A549 treated with Mapracorat at 1 μM for 4 hours (cell line): Measurements from ENCODE around the gene USP17L17. TPM values are rescaled to one million over a fixed set of nuclear protein-coding genes. Genes with fewer than 3 reads are reported as not detected.

Experiments
- total RNA-seq: library from RNA; stranded (reverse); fragments of 200-300 nt; extraction: Qiagen RNA extraction; gene quantifications from 5 replicates; pipeline ENCODE4 v1.2.3, GENCODE V29; 2022

The USP17L17 gene, protein sequence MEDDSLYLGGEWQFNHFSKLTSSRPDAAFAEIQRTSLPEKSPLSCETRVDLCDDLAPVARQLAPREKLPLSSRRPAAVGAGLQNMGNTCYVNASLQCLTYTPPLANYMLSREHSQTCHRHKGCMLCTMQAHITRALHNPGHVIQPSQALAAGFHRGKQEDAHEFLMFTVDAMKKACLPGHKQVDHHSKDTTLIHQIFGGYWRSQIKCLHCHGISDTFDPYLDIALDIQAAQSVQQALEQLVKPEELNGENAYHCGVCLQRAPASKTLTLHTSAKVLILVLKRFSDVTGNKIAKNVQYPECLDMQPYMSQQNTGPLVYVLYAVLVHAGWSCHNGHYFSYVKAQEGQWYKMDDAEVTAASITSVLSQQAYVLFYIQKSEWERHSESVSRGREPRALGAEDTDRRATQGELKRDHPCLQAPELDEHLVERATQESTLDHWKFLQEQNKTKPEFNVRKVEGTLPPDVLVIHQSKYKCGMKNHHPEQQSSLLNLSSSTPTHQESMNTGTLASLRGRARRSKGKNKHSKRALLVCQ
- not detected in 5 replicates for total RNA-seq

DNA sequence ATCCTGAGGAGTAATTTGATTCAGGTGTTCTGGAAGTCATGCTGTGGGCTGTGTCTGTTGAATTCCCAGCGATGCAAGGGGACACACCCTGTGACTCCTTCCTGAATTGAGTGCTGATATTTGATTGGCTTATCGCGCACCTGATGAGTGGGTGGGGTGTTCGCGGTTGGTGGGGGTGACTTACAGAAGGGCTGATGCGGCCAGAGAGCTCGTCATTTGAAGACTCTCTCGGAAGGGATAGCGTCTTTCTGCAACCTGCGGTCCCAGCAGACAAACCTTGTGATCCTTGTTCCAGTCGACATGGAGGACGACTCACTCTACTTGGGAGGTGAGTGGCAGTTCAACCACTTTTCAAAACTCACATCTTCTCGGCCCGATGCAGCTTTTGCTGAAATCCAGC is at the start of gene USP17L17:
USP17L17 (plus strand) TSS at position 301 of the 400 bp plus-strand sequence; CDS start at position 301, 0 bp downstream.

DNA sequence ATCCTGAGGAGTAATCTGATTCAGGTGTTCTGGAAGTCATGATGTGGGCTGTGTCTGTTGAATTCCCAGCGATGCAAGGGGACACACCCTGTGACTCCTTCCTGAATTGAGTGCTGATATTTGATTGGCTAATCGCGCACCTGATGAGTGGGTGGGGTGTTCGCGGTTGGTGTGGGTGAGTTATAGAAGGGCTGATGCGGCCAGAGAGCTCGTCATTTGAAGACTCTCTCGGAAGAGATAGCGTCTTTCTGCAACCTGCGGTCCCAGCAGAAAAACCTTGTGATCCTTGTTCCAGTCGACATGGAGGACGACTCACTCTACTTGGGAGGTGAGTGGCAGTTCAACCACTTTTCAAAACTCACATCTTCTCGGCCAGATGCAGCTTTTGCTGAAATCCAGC is 33.3 kb upstream of the USP17L17 start, which contains the start of gene USP17L10:
USP17L10 (plus strand) TSS at position 301 of the 400 bp plus-strand sequence; CDS start at position 301, 0 bp downstream.

DNA sequence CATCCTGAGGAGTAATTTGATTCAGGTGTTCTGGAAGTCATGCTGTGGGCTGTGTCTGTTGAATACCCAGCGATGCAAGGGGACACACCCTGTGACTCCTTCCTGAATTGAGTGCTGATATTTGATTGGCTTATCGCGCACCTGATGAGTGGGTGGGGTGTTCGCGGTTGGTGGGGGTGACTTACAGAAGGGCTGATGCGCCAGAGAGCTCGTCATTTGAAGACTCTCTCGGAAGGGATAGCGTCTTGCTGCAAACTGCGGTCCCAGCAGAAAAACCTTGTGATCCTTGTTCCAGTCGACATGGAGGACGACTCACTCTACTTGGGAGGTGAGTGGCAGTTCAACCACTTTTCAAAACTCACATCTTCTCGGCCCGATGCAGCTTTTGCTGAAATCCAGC is 28.6 kb upstream of the USP17L17 start, which contains the start of gene USP17L11:
USP17L11 (plus strand) TSS at position 301 of the 400 bp plus-strand sequence; CDS start at position 301, 0 bp downstream.

GRCh38 chr4:9219852-9220251 is 23.8 kb upstream of the USP17L17 start, which contains the start of gene USP17L12:
TSS of gene USP17L12 (plus strand) at chr4:9220152. CDS start at chr4:9220152, 0 bp downstream.

GRCh38 chr4:9224596-9224995 is 19.1 kb upstream of the USP17L17 start, which contains the start of gene USP17L13:
TSS of gene USP17L13 (plus strand) at chr4:9224896. CDS start at chr4:9224896, 0 bp downstream.

DNA sequence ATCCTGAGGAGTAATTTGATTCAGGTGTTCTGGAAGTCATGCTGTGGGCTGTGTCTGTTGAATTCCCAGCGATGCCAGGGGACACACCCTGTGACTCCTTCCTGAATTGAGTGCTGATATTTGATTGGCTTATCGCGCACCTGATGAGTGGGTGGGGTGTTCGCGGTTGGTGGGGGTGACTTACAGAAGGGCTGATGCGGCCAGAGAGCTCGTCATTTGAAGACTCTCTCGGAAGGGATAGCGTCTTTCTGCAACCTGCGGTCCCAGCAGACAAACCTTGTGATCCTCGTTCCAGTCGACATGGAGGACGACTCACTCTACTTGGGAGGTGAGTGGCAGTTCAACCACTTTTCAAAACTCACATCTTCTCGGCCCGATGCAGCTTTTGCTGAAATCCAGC is 9.6 kb upstream of the USP17L17 start, which contains the start of gene USP17L15:
USP17L15 (plus strand) TSS at position 301 of the 400 bp plus-strand sequence; CDS start at position 301, 0 bp downstream.

GRCh38 chr4:9247953-9248680 is 4.4 kb downstream of the USP17L17 start, which contains the start of gene USP17L18:
TSS of gene USP17L18 (plus strand) at chr4:9248630. CDS start at chr4:9248630, 0 bp downstream.

DNA sequence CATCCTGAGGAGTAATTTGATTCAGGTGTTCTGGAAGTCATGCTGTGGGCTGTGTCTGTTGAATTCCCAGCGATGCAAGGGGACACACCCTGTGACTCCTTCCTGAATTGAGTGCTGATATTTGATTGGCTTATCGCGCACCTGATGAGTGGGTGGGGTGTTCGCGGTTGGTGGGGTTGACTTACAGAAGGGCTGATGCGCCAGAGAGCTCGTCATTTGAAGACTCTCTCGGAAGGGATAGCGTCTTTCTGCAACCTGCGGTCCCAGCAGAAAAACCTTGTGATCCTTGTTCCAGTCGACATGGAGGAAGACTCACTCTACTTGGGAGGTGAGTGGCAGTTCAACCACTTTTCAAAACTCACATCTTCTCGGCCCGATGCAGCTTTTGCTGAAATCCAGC is 9.4 kb downstream of the USP17L17 start, which contains the start of gene USP17L19:
USP17L19 (plus strand) TSS at position 301 of the 400 bp plus-strand sequence; CDS start at position 301, 0 bp downstream.

DNA sequence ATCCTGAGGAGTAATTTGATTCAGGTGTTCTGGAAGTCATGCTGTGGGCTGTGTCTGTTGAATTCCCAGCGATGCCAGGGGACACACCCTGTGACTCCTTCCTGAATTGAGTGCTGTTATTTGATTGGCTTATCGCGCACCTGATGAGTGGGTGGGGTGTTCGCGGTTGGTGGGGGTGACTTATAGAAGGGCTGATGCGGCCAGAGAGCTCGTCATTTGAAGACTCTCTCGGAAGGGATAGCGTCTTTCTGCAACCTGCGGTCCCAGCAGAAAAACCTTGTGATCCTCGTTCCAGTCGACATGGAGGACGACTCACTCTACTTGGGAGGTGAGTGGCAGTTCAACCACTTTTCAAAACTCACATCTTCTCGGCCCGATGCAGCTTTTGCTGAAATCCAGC is 14.1 kb downstream of the USP17L17 start, which contains the start of gene USP17L20:
USP17L20 (plus strand) TSS at position 301 of the 400 bp plus-strand sequence; CDS start at position 301, 0 bp downstream.

GRCh38 chr4:9262572-9262971 is 18.9 kb downstream of the USP17L17 start, which contains the start of gene USP17L21:
TSS of gene USP17L21 (plus strand) at chr4:9262872. CDS start at chr4:9262872, 0 bp downstream.

DNA sequence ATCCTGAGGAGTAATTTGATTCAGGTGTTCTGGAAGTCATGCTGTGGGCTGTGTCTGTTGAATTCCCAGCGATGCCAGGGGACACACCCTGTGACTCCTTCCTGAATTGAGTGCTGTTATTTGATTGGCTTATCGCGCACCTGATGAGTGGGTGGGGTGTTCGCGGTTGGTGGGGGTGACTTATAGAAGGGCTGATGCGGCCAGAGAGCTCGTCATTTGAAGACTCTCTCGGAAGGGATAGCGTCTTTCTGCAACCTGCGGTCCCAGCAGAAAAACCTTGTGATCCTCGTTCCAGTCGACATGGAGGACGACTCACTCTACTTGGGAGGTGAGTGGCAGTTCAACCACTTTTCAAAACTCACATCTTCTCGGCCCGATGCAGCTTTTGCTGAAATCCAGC is 23.6 kb downstream of the USP17L17 start, which contains the start of gene USP17L22:
USP17L22 (plus strand) TSS at position 301 of the 400 bp plus-strand sequence; CDS start at position 301, 0 bp downstream.

Other genes starting within 250 kb of the USP17L17 start
- gene FAM90A26, start 73.5 kb upstream of the USP17L17 start, total RNA-seq, result not detected in 5 replicates
- gene USP17L10, start 33.2 kb upstream of the USP17L17 start, total RNA-seq, result not detected in 5 replicates
- gene USP17L11, start 28.5 kb upstream of the USP17L17 start, total RNA-seq, result not detected in 5 replicates
- gene USP17L12, start 23.7 kb upstream of the USP17L17 start, total RNA-seq, result not detected in 5 replicates
- not detected in 5 replicates for gene USP17L13, start 19.0 kb upstream of the USP17L17 start, total RNA-seq
- not detected in 5 replicates for gene USP17L15, start 9.5 kb upstream of the USP17L17 start, total RNA-seq
- gene USP17L18, start 4.8 kb downstream of the USP17L17 start, total RNA-seq, result not detected in 5 replicates
- not detected in 5 replicates for gene USP17L19, start 9.5 kb downstream of the USP17L17 start, total RNA-seq
- not detected in 5 replicates for gene USP17L20, start 14.2 kb downstream of the USP17L17 start, total RNA-seq
- gene USP17L21, start 19.0 kb downstream of the USP17L17 start, total RNA-seq, result not detected in 5 replicates
- gene USP17L22, start 23.7 kb downstream of the USP17L17 start, total RNA-seq, result not detected in 5 replicates
- gene USP17L24, start 81.3 kb downstream of the USP17L17 start, total RNA-seq, result not detected in 5 replicates
- not detected in 5 replicates for gene USP17L25, start 86.0 kb downstream of the USP17L17 start, total RNA-seq
- gene USP17L26, start 90.8 kb downstream of the USP17L17 start, total RNA-seq, result not detected in 5 replicates
- not detected in 5 replicates for gene USP17L5, start 95.5 kb downstream of the USP17L17 start, total RNA-seq
- gene USP17L27, start 100.3 kb downstream of the USP17L17 start, total RNA-seq, result not detected in 5 replicates
- gene USP17L28, start 105.0 kb downstream of the USP17L17 start, total RNA-seq, result not detected in 5 replicates
- not detected in 5 replicates for gene USP17L29, start 109.8 kb downstream of the USP17L17 start, total RNA-seq
- gene USP17L30, start 119.2 kb downstream of the USP17L17 start, total RNA-seq, result not detected in 5 replicates
- gene DEFB131A, start 200.5 kb downstream of the USP17L17 start, total RNA-seq, result not detected in 5 replicates